Neural cell (in vitro differentiated cells): ENCODE results near the gene USP48. TPM values are rescaled to one million over a fixed set of nuclear protein-coding genes. Genes with fewer than 3 reads are reported as not detected.

Experiments
- H2AFZ ChIP-seq: fragments of 200-600, 300-800 bp; sonication (generic), shearing (Covaris generic); 2 replicates; pipeline ENCODE4 v1.6.0; 2014; ENCODE audit warnings: low read depth, mild to moderate bottlenecking, antibody characterized with exemption, low read length, moderate library complexity
- H3F3A ChIP-seq: fragments of 200-600 bp; shearing (Covaris generic); 2 replicates; pipeline ENCODE4 v1.6.1; 2016; ENCODE audit warnings: mild to moderate bottlenecking, moderate library complexity, mixed read lengths, antibody characterized with exemption, low read length; ENCODE audit not compliant: insufficient read depth, poor library complexity, severe bottlenecking
- H3K27ac ChIP-seq: fragments of 200-600, 300-800 bp; sonication (generic), shearing (Covaris generic); 2 replicates; pipeline ENCODE4 v1.5.1; 2014; ENCODE audit warnings: mild to moderate bottlenecking, low read length, moderate library complexity
- H3K27me3 ChIP-seq: fragments of 300-800, 200-600 bp; sonication (generic), shearing (Covaris generic); 2 replicates; pipeline ENCODE4 v1.6.0; 2014; ENCODE audit warnings: mild to moderate bottlenecking, low read depth, low read length, moderate library complexity; ENCODE audit not compliant: insufficient read depth
- H3K36me3 ChIP-seq: fragments of 300-800, 200-600 bp; sonication (generic), shearing (Covaris generic); 2 replicates; pipeline ENCODE4 v1.5.1; 2014; ENCODE audit warnings: mild to moderate bottlenecking, antibody characterized with exemption, low read length, moderate library complexity; ENCODE audit not compliant: insufficient read depth
- H3K4me2 ChIP-seq: fragments of 300-800, 200-600 bp; sonication (generic), shearing (Covaris generic); 2 replicates; pipeline ENCODE4 v1.6.0; 2014; ENCODE audit warnings: mild to moderate bottlenecking, low read length
- H3K4me3 ChIP-seq: fragments of 300-800, 200-600 bp; sonication (generic), shearing (Covaris generic); 2 replicates; pipeline ENCODE4 v1.5.1; 2014; ENCODE audit warnings: mild to moderate bottlenecking, low read length, moderate library complexity
- H3K79me2 ChIP-seq: fragments of 200-600 bp; shearing (Covaris generic); replicated peaks from 2 replicates; pipeline ENCODE4 v1.6.0; 2014; ENCODE audit warnings: mild to moderate bottlenecking, low read length, moderate library complexity; ENCODE audit not compliant: insufficient read depth
- H3K9ac ChIP-seq: fragments of 300-800, 200-600 bp; sonication (generic), shearing (Covaris generic); 2 replicates; pipeline ENCODE4 v1.6.1; 2016; ENCODE audit warnings: mild to moderate bottlenecking, low read length, mixed read lengths
- H3K9me2 ChIP-seq: fragments of 200-600 bp; shearing (Covaris generic); 2 replicates; pipeline ENCODE4 v1.6.1; 2016; ENCODE audit warnings: mild to moderate bottlenecking, low read length, mixed read lengths; ENCODE audit not compliant: insufficient read depth
- H3K9me3 ChIP-seq: fragments of 200-600, 300-800 bp; sonication (generic), shearing (Covaris generic); 2 replicates; pipeline ENCODE4 v1.6.1; 2016; ENCODE audit warnings: mild to moderate bottlenecking, mixed run types, low read length, moderate library complexity, mixed read lengths
- H4K20me1 ChIP-seq: fragments of 200-600 bp; shearing (Covaris generic); 2 replicates; pipeline ENCODE4 v1.6.1; 2016; ENCODE audit warnings: mild to moderate bottlenecking, mixed run types; ENCODE audit not compliant: insufficient read depth
- CTCF ChIP-seq: fragments of 450-650 bp; IDR thresholded peaks from 2 replicates; pipeline ENCODE4 v1.5.1; 2014; ENCODE audit warnings: antibody characterized with exemption, mild to moderate bottlenecking, moderate library complexity; ENCODE audit not compliant: poor library complexity, severe bottlenecking
- EP300 ChIP-seq: fragments of 450-650 bp; conservative IDR thresholded peaks from 2 replicates; pipeline ENCODE4 v1.6.1; 2014; ENCODE audit warnings: antibody characterized with exemption, mild to moderate bottlenecking, moderate library complexity; ENCODE audit not compliant: poor library complexity, severe bottlenecking
- EZH2 ChIP-seq: fragments of 200-600, 300-800 bp; shearing (Covaris generic), sonication (generic); IDR thresholded peaks from 2 replicates; pipeline ENCODE4 v1.6.1; 2014; ENCODE audit warnings: antibody characterized with exemption, low read length, borderline replicate concordance, mild to moderate bottlenecking; ENCODE audit not compliant: insufficient read depth, poor library complexity, severe bottlenecking
- MXI1 ChIP-seq: fragments of 450-650 bp; conservative IDR thresholded peaks from 2 replicates; pipeline ENCODE4 v1.6.1; 2014; ENCODE audit warnings: antibody characterized with exemption, mild to moderate bottlenecking; ENCODE audit not compliant: poor library complexity, severe bottlenecking
- POLR2AphosphoS5 ChIP-seq: IDR thresholded peaks from 2 replicates; pipeline ENCODE4 v1.6.1; 2012
- RAD21 ChIP-seq: fragments of 450-650 bp; conservative IDR thresholded peaks from 2 replicates; pipeline ENCODE4 v1.6.1; 2014; ENCODE audit warnings: antibody characterized with exemption, mild to moderate bottlenecking, moderate library complexity
- REST ChIP-seq: IDR thresholded peaks from 2 replicates; pipeline ENCODE4 v1.6.1; 2012; ENCODE audit warnings: borderline replicate concordance
- SMC3 ChIP-seq: fragments of 450-650 bp; conservative IDR thresholded peaks from 2 replicates; pipeline ENCODE4 v1.6.1; 2014; ENCODE audit warnings: antibody characterized with exemption, mild to moderate bottlenecking, moderate library complexity; ENCODE audit not compliant: poor library complexity
- TAF1 ChIP-seq: IDR thresholded peaks from 2 replicates; pipeline ENCODE4 v1.6.1; 2012; ENCODE audit warnings: low read depth
- polyA plus RNA-seq: library from polyadenylated mRNA; depleted of rRNA; stranded (reverse); fragments of >200 nt; gene quantifications from 2 replicates; pipeline ENCODE4 v1.2.3, GENCODE V29; 2014

USP48 gene
- polyA plus RNA-seq, 1 donor from 2014 or later: 67.2 TPM

GRCh38 chr1:21659099-21659923 lies 123.6 kb downstream of the USP48 start:
- Histone ChIP-seq H3K9ac (peak overlapping the region; percentile 60), H3F3A (no peaks in the 10 kb centered on the region), H3K9me3 (no peaks in the 10 kb centered on the region), H2AFZ (peak overlapping the region; percentile 40), H3K27ac (no peak overlapping the region), H3K9me2 (no peaks in the 10 kb centered on the region), H3K4me2 (peak overlapping the region; percentile 44), H3K36me3 (no peaks in the 10 kb centered on the region), H4K20me1 (no peaks in the 10 kb centered on the region), H3K27me3 (peaks cover 12% of the 10 kb centered on the region), H3K4me3 (peak overlapping the region; percentile 71), H3K79me2 (no peaks in the 10 kb centered on the region)
- TF ChIP-seq CTCF (peak; percentile 97), MXI1 (peak; percentile 43), EP300 (peak; percentile 24), TAF1 (no peak), REST (peak; percentile 91), EZH2 (no peak), POLR2AphosphoS5 (no peak), SMC3 (peak; percentile 85), RAD21 (peak; percentile 91)

GRCh38 chr1:21657456-21658190 lies 125.3 kb downstream of the USP48 start:
- TF ChIP-seq TAF1 (no peak), POLR2AphosphoS5 (no peak), SMC3 (no peak), MXI1 (no peak), REST (no peak), EP300 (no peak), EZH2 (no peak), RAD21 (no peak), CTCF (no peak)
- H2AFZ ChIP-seq: no peak overlapping the region
- H3K79me2 ChIP-seq: no peaks in the 10 kb centered on the region
- H3K9me2 ChIP-seq: no peaks in the 10 kb centered on the region
- H3K27me3 ChIP-seq: peaks cover 16% of the 10 kb centered on the region
- no peaks in the 10 kb centered on the region for H4K20me1 ChIP-seq
- H3F3A ChIP-seq: no peaks in the 10 kb centered on the region
- no peak overlapping the region for H3K4me3 ChIP-seq
- no peak overlapping the region for H3K27ac ChIP-seq
- H3K36me3 ChIP-seq: no peaks in the 10 kb centered on the region
- no peak overlapping the region for H3K4me2 ChIP-seq
- H3K9me3 ChIP-seq: no peaks in the 10 kb centered on the region
- no peak overlapping the region for H3K9ac ChIP-seq
